ENCODE results near the gene SPTLC3.

SPTLC3 gene

GRCh38 chr20:13186043-13186774 is 177.4 kb downstream of the SPTLC3 start:
- DNase-seq (ENCODE audit: low read depth): no peak

- no peak for DNase-seq (ENCODE audit: low read depth)
Observed at GRCh38 chr20:13187899-13188298, 179.1 kb downstream of the SPTLC3 start.

GRCh38 chr20:13199279-13199678 is 190.5 kb downstream of the SPTLC3 start:
- DNase-seq (ENCODE audit: low read depth): no peak

GRCh38 chr20:13200767-13201500 is 192.2 kb downstream of the SPTLC3 start:
- no peak for DNase-seq (ENCODE audit: low read depth)

- DNase-seq (ENCODE audit: low read depth): no peak
Observed at GRCh38 chr20:13202565-13202964, 193.8 kb downstream of the SPTLC3 start.

GRCh38 chr20:13205425-13205824 is 196.7 kb downstream of the SPTLC3 start:
- DNase-seq (ENCODE audit: low read depth): no peak

GRCh38 chr20:13205848-13206434 is 197.2 kb downstream of the SPTLC3 start:
- no peak for DNase-seq (ENCODE audit: low read depth)

- DNase-seq (ENCODE audit: low read depth): no peak
Observed at GRCh38 chr20:13207016-13207415, 198.2 kb downstream of the SPTLC3 start.

GRCh38 chr20:13211956-13212618 is 203.3 kb downstream of the SPTLC3 start:
- DNase-seq (ENCODE audit: low read depth): peak; percentile 14

GRCh38 chr20:13212750-13213149 is 204.0 kb downstream of the SPTLC3 start:
- peak; percentile 82 for DNase-seq (ENCODE audit: low read depth)

- DNase-seq (ENCODE audit: low read depth): no peak
Observed at GRCh38 chr20:13213335-13213734, 204.6 kb downstream of the SPTLC3 start.

GRCh38 chr20:13216533-13216932 is 207.8 kb downstream of the SPTLC3 start:
- DNase-seq (ENCODE audit: low read depth): no peak
